A549 (cell line): ENCODE measurements around the gene RNF123.

Experiments
- CEBPB ChIP-seq, 2 experiments: fragments of >200 bp in 1 of 2; sonication (Bioruptor Twin) in 1 of 2; formaldehyde crosslinking in 1 of 2; IDR thresholded peaks; 2 replicates each; pipeline ENCODE4 v1.6.1; 2012 to 2016
- EHMT2 ChIP-seq: fragments of 200-600 bp; sonication (generic); IDR thresholded peaks from 2 replicates; pipeline ENCODE4 v1.6.1; 2016; ENCODE audit warnings: antibody characterized with exemption, low read depth, mild to moderate bottlenecking, moderate library complexity
- EP300 ChIP-seq, 2 experiments: fragments of >200 bp; sonication (Bioruptor Twin); formaldehyde crosslinking; IDR thresholded peaks; 2 replicates in 1 of 2; 3 replicates in 1 of 2; pipeline ENCODE4 v1.6.1; 2016 to 2017
- HDAC2 ChIP-seq: fragments of 200-600 bp; sonication (generic); IDR thresholded peaks from 2 replicates; pipeline ENCODE4 v1.6.1; 2016
- NR3C1 ChIP-seq: fragments of >200 bp; sonication (Bioruptor Twin); formaldehyde crosslinking; IDR thresholded peaks from 3 replicates; pipeline ENCODE4 v1.6.1; 2017
- POLR2A ChIP-seq: IDR thresholded peaks from 2 replicates; pipeline ENCODE4 v1.6.1; 2012; ENCODE audit warnings: mild to moderate bottlenecking, low read length
- RCOR1 ChIP-seq: fragments of 150-350 bp; IDR thresholded peaks from 2 replicates; pipeline ENCODE4 v1.6.1; 2014; ENCODE audit warnings: antibody characterized with exemption, low read length, low read depth
- SREBF2 ChIP-seq: fragments of 450-650 bp; IDR thresholded peaks from 2 replicates; pipeline ENCODE4 v1.6.1; 2014; ENCODE audit warnings: mild to moderate bottlenecking, moderate library complexity
- TF ChIP-seq, protein P1 (sequence below): fragments of >200 bp; sonication (Bioruptor Twin); formaldehyde crosslinking; IDR thresholded peaks from 3 replicates; pipeline ENCODE4 v1.5.1; 2016
- TF ChIP-seq, protein P2 (sequence below): fragments of 450-650 bp; IDR thresholded peaks from 2 replicates; pipeline ENCODE4 v1.6.1; 2014; ENCODE audit warnings: antibody characterized with exemption

DNA sequence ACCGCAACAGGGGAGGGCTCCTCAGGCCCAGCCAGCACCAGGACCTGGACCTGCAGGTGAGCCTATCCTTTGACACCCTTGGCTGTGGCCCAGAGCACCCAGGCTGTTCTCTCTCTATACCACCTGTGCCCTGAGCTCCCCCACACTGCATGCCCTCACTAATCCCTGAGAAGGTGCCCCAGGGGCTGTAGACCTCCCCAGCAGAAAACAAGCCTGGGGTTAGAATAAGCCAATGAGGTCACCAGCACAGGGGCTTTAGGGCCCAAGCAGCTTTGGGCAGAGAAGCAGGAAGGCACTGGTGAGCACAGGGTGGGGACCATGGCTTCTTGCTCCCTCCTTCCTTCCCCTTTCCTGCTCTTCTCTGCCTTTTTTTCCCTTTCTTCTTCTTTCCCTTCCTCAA is 25.5 kb upstream of the RNF123 start:
- TF ChIP-seq POLR2A = no peak
- TF ChIP-seq, protein P1, sequence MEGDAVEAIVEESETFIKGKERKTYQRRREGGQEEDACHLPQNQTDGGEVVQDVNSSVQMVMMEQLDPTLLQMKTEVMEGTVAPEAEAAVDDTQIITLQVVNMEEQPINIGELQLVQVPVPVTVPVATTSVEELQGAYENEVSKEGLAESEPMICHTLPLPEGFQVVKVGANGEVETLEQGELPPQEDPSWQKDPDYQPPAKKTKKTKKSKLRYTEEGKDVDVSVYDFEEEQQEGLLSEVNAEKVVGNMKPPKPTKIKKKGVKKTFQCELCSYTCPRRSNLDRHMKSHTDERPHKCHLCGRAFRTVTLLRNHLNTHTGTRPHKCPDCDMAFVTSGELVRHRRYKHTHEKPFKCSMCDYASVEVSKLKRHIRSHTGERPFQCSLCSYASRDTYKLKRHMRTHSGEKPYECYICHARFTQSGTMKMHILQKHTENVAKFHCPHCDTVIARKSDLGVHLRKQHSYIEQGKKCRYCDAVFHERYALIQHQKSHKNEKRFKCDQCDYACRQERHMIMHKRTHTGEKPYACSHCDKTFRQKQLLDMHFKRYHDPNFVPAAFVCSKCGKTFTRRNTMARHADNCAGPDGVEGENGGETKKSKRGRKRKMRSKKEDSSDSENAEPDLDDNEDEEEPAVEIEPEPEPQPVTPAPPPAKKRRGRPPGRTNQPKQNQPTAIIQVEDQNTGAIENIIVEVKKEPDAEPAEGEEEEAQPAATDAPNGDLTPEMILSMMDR = no peak
- no peak for TF ChIP-seq NR3C1
- no peak for TF ChIP-seq EP300 (IDR thresholded peaks at IDR 0.05)
- TF ChIP-seq CEBPB (IDR thresholded peaks at IDR 0.05) = no peak
- TF ChIP-seq, protein P2, sequence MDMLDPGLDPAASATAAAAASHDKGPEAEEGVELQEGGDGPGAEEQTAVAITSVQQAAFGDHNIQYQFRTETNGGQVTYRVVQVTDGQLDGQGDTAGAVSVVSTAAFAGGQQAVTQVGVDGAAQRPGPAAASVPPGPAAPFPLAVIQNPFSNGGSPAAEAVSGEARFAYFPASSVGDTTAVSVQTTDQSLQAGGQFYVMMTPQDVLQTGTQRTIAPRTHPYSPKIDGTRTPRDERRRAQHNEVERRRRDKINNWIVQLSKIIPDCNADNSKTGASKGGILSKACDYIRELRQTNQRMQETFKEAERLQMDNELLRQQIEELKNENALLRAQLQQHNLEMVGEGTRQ = no peak
- TF ChIP-seq SREBF2 = no peak
- no peak for TF ChIP-seq EHMT2
- TF ChIP-seq RCOR1 = no peak
- TF ChIP-seq HDAC2 = no peak
